Prostate gland (tissue), 2 donors: Measurements from ENCODE around the gene TLCD3B.

ENCODE experiments used
- POLR2A ChIP-seq: fragments of 450-650 bp; IDR thresholded peaks from one replicate; pipeline ENCODE4 v1.6.1; 2016; ENCODE audit warnings: antibody characterized with exemption, mild to moderate bottlenecking
- POLR2AphosphoS5 ChIP-seq: sonication (generic); formaldehyde crosslinking; IDR thresholded peaks from one replicate; pipeline ENCODE4 v1.6.1; 2017; ENCODE audit warnings: antibody characterized with exemption
- TF ChIP-seq, protein P1 (sequence below), 4 experiments: fragments of 200-600 bp in 2 of 4; fragments of 450-650 bp in 2 of 4; sonication (generic) in 2 of 4; IDR thresholded peaks; 1 replicate in 3 of 4; 2 replicates in 1 of 4; pipeline ENCODE4 v1.5.1; 2016 to 2019; ENCODE audit warnings: antibody characterized with exemption in 4 of 4, mild to moderate bottlenecking in 2 of 4, moderate library complexity in 2 of 4

- no peak for TF ChIP-seq POLR2A
- TF ChIP-seq, protein P1, sequence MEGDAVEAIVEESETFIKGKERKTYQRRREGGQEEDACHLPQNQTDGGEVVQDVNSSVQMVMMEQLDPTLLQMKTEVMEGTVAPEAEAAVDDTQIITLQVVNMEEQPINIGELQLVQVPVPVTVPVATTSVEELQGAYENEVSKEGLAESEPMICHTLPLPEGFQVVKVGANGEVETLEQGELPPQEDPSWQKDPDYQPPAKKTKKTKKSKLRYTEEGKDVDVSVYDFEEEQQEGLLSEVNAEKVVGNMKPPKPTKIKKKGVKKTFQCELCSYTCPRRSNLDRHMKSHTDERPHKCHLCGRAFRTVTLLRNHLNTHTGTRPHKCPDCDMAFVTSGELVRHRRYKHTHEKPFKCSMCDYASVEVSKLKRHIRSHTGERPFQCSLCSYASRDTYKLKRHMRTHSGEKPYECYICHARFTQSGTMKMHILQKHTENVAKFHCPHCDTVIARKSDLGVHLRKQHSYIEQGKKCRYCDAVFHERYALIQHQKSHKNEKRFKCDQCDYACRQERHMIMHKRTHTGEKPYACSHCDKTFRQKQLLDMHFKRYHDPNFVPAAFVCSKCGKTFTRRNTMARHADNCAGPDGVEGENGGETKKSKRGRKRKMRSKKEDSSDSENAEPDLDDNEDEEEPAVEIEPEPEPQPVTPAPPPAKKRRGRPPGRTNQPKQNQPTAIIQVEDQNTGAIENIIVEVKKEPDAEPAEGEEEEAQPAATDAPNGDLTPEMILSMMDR (IDR thresholded peaks at IDR 0.05) = no peak
- TF ChIP-seq POLR2AphosphoS5 = no peak
Observed at GRCh38 chr16:30004424-30004776, 26.7 kb downstream of the TLCD3B start.
